ENCODE measurements around the gene SLC35G2. TPM values are rescaled to one million over a fixed set of nuclear protein-coding genes. Genes with fewer than 3 reads are reported as not detected.

SLC35G2 gene
- polyA plus RNA-seq, 1 donor (not counting 4 experiments of a cell fraction or from before 2014, with no cell fraction given): 1.9 TPM

DNA sequence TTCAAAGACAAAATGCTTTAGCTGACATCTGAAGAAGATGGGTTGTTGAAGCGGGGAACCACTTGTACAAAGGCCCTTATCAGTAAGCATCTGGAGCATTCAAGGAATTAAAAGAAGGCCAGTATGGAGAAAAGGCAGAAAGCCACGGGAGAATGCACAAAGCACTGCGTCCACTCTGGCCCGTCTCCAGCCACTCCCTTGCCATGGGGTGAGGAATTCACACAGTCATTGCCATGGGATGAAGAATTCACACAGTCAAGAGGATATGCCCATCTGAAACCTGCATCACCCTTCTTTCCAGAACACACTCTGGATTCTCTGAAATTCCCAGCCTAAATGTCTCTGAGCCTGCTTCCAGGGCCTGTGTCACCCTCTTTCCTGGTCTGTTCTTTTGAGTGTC, 40.1 kb upstream of the SLC35G2 start:
- Histone ChIP-seq H3K9ac (ENCODE audit: control insufficient read depth, extremely low read depth, insufficient read depth, low read length) (no peak overlapping the region), H3K27me3 (ENCODE audit: control insufficient read depth, extremely low read depth, insufficient read depth, low read length) (no peaks in the 10 kb centered on the region), H3K79me2 (ENCODE audit: control insufficient read depth, insufficient read depth, low read length) (no peaks in the 10 kb centered on the region), H3K27ac (ENCODE audit: control insufficient read depth, insufficient read depth, low read length) (no peak overlapping the region), H3K9me3 (ENCODE audit: control insufficient read depth, low read depth, low read length) (no peaks in the 10 kb centered on the region), H2AFZ (ENCODE audit: control insufficient read depth, low read length) (no peak overlapping the region), H3K4me2 (ENCODE audit: control insufficient read depth, extremely low read depth, insufficient read depth, low read depth, low read length) (no peak overlapping the region), H4K20me1 (ENCODE audit: control insufficient read depth, extremely low read depth, insufficient read depth, low read length) (no peaks in the 10 kb centered on the region), H3K4me3 (ENCODE audit: control insufficient read depth in 2 of 3, extremely low read depth in 1 of 3, insufficient read depth in 2 of 3, low read depth in 1 of 3, low read length in 3 of 3) (no peak overlapping the region), H3K9me1 (ENCODE audit: control insufficient read depth, extremely low read depth, insufficient read depth, low read length) (no peaks in the 10 kb centered on the region), H3K4me1 (ENCODE audit: control insufficient read depth, extremely low read depth, insufficient read depth, low read length) (no peaks in the 10 kb centered on the region), H3K36me3 (ENCODE audit: control insufficient read depth in 2 of 2, extremely low read depth in 1 of 2, insufficient read depth in 2 of 2, low read length in 2 of 2) (no peaks in the 10 kb centered on the region)
- dilution Hi-C loops (cut with MboI; ENCODE audit: extremely low pct_ligation_motif_present, low sequenced_read_pairs): no loop called here
- FAIRE-seq (no peak), DNase-seq (ENCODE audit: low read depth, low spot score) (no peak)
- TF ChIP-seq EZH2 (IDR thresholded peaks at IDR 0.05; ENCODE audit: low read length): no peak
- TF ChIP-seq, protein P1, sequence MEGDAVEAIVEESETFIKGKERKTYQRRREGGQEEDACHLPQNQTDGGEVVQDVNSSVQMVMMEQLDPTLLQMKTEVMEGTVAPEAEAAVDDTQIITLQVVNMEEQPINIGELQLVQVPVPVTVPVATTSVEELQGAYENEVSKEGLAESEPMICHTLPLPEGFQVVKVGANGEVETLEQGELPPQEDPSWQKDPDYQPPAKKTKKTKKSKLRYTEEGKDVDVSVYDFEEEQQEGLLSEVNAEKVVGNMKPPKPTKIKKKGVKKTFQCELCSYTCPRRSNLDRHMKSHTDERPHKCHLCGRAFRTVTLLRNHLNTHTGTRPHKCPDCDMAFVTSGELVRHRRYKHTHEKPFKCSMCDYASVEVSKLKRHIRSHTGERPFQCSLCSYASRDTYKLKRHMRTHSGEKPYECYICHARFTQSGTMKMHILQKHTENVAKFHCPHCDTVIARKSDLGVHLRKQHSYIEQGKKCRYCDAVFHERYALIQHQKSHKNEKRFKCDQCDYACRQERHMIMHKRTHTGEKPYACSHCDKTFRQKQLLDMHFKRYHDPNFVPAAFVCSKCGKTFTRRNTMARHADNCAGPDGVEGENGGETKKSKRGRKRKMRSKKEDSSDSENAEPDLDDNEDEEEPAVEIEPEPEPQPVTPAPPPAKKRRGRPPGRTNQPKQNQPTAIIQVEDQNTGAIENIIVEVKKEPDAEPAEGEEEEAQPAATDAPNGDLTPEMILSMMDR (optimal IDR thresholded peaks at IDR 0.05 in 1 of 3, IDR thresholded peaks at IDR 0.05 in 1 of 3, conservative IDR thresholded peaks at IDR 0.05 in 1 of 3; ENCODE audit: extremely low read depth in 1 of 3, insufficient read depth in 2 of 3, low read length in 3 of 3): no peak

DNA sequence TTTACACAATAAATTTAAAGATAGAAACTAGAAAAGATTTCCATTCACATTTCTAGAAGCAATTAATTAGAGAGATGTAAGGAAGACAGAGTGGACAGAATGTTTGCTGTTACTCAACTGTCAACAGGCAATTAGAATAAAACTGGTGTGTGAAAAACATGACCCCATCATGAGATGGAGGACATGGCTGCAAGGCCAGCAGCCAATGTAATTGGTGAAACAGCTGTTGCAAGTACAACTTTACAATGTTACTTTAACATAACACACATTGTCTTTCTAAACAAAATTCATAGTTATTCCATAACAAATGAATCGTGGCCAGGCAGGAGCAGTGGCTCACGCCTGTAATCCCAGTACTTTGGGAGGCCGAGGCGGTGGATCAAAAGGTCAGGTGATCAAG, 38.2 kb upstream of the SLC35G2 start:
- Histone ChIP-seq H3K4me2 (ENCODE audit: control insufficient read depth, extremely low read depth, insufficient read depth, low read depth, low read length) (no peak overlapping the region), H2AFZ (ENCODE audit: control insufficient read depth, low read length) (no peak overlapping the region)
- no peak for FAIRE-seq

More for the DNA sequence above, 38.2 kb upstream of the SLC35G2 start:
- H3K9ac ChIP-seq (ENCODE audit: control insufficient read depth, extremely low read depth, insufficient read depth, low read length): no peak overlapping the region
- no peak overlapping the region for H3K4me3 ChIP-seq (ENCODE audit: control insufficient read depth in 2 of 3, extremely low read depth in 1 of 3, insufficient read depth in 2 of 3, low read depth in 1 of 3, low read length in 3 of 3)
- no peaks in the 10 kb centered on the region for H3K4me1 ChIP-seq (ENCODE audit: control insufficient read depth, extremely low read depth, insufficient read depth, low read length)
- TF ChIP-seq, protein P1 (optimal IDR thresholded peaks at IDR 0.05 in 1 of 3, IDR thresholded peaks at IDR 0.05 in 1 of 3, conservative IDR thresholded peaks at IDR 0.05 in 1 of 3; ENCODE audit: extremely low read depth in 1 of 3, insufficient read depth in 2 of 3, low read length in 3 of 3): no peak
- TF ChIP-seq EZH2 (IDR thresholded peaks at IDR 0.05; ENCODE audit: low read length): no peak
- H3K27me3 ChIP-seq (ENCODE audit: control insufficient read depth, extremely low read depth, insufficient read depth, low read length): no peaks in the 10 kb centered on the region
- DNase-seq (ENCODE audit: low read depth, low spot score): no peak
- no peaks in the 10 kb centered on the region for H4K20me1 ChIP-seq (ENCODE audit: control insufficient read depth, extremely low read depth, insufficient read depth, low read length)
- dilution Hi-C loops (cut with MboI; ENCODE audit: extremely low pct_ligation_motif_present, low sequenced_read_pairs): no loop called here
- no peaks in the 10 kb centered on the region for H3K36me3 ChIP-seq (ENCODE audit: control insufficient read depth in 2 of 2, extremely low read depth in 1 of 2, insufficient read depth in 2 of 2, low read length in 2 of 2)
- H3K27ac ChIP-seq (ENCODE audit: control insufficient read depth, insufficient read depth, low read length): no peak overlapping the region
- no peaks in the 10 kb centered on the region for H3K9me3 ChIP-seq (ENCODE audit: control insufficient read depth, low read depth, low read length)
- no peaks in the 10 kb centered on the region for H3K79me2 ChIP-seq (ENCODE audit: control insufficient read depth, insufficient read depth, low read length)
- no peaks in the 10 kb centered on the region for H3K9me1 ChIP-seq (ENCODE audit: control insufficient read depth, extremely low read depth, insufficient read depth, low read length)
